C4-2B (cell line): ENCODE measurements around the gene NTNG1.

Experiments used
- ZFX ChIP-seq: fragments of 450-650 bp; IDR thresholded peaks from 2 replicates; pipeline ENCODE4 v1.6.1; 2017
- TF ChIP-seq, protein P1 (sequence below): fragments of 450-650 bp; conservative IDR thresholded peaks from 2 replicates; pipeline ENCODE4 v1.5.1; 2017; ENCODE audit warnings: mild to moderate bottlenecking

DNA sequence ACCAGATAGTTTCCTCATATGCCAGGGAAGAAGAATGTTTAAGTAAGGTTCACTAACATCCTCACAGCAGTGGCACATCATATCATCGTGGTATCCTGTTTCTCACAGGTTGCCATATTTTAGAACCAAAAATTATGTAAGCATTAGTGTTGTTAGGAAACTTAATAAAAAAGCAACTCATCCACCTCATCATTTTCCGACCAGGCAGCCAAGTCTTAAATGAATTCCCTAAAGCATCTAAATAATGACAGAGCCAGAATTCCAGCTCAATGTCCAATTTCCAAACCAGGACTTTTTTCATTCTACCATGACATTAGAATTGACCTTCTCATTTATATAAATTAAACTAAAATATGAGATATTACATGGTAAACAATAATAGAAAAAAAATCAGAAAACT lies 272.7 kb downstream of the NTNG1 start:
- TF ChIP-seq, protein P1, sequence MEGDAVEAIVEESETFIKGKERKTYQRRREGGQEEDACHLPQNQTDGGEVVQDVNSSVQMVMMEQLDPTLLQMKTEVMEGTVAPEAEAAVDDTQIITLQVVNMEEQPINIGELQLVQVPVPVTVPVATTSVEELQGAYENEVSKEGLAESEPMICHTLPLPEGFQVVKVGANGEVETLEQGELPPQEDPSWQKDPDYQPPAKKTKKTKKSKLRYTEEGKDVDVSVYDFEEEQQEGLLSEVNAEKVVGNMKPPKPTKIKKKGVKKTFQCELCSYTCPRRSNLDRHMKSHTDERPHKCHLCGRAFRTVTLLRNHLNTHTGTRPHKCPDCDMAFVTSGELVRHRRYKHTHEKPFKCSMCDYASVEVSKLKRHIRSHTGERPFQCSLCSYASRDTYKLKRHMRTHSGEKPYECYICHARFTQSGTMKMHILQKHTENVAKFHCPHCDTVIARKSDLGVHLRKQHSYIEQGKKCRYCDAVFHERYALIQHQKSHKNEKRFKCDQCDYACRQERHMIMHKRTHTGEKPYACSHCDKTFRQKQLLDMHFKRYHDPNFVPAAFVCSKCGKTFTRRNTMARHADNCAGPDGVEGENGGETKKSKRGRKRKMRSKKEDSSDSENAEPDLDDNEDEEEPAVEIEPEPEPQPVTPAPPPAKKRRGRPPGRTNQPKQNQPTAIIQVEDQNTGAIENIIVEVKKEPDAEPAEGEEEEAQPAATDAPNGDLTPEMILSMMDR: no peak
- no peak for TF ChIP-seq ZFX
